GM10248 (cell line): Measurements from ENCODE around the gene RMI2.
A peak's percentile ranks its signal among the peaks of the same experiment; 100 is the strongest.

Experiments used
- CTCF ChIA-PET: fragments of 300-600 bp; sonication (Branson Sonifier 250); formaldehyde crosslinking; extraction: SDS; loops from one replicate; lab custom pipeline; 2021; ENCODE audit warnings: antibody characterized with exemption; lab: Yijun Ruan, JAX
- POLR2A ChIA-PET: fragments of 350-650 bp; sonication (Branson Sonifier 250); formaldehyde crosslinking; extraction: SDS; loops from one replicate; lab custom pipeline; 2020; ENCODE audit warnings: antibody characterized with exemption; lab: Yijun Ruan, JAX
- DNase-seq: peaks from one replicate; pipeline ENCODE4 v3.0.0; 2012; ENCODE audit errors: extremely low spot score
- TF ChIP-seq, protein P1 (sequence below): IDR thresholded peaks from 2 replicates; pipeline ENCODE4 v1.5.1; 2012; ENCODE audit warnings: mild to moderate bottlenecking, low read depth; ENCODE audit errors: extremely low read depth, missing control alignments, control extremely low read depth

RMI2 gene

DNA sequence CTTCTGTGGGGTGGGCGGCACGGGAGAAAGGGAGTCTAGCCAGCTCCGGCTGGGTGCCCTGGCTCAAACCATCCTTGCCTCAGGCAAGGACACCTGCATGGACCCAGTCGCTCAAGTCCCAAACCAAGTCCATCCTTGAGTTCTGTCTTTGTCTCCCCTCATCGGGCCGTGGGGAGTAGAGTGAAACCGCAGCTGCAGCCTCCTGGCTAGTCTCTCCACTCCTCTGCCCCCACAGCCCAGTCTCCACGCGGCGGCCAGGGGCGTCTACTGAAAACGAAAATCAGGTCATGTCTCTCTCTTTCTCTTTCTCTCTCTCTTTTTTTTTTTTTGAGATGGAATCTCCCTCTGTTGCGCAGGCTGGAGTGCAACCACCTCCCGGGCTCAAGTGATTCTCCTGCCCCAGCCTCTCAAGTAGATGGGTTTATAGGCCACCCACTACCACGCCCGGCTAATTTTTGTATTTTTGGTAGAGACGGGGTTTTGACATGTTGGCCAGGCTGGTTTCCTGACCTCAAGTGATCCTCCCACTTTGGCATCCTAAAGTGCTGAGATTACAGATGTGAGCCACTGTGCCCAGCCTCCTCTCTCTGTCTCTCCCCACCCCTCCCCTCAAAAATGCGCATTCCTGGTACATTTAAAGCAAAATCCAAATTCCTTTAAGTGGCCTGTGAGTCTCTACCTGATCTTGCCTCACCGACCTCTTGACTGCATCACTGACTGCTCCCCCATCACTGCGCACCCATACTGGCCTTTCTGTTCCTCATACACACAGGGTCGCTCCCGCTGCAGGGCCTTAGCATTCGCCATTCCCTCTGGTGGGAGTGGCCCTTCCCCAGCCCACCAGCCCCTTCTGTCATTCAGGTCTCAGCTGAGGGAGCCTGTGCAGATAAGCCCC, 17.7 kb upstream of the RMI2 start:
- DNase-seq, result peak; percentile 77
- POLR2A ChIA-PET, result interaction anchor here (1.2 to 2.0 kb wide), 2 partner anchors 72 kb away, joined by 8 to 9 read pairs; partner anchors contain the start of gene SOCS1
- TF ChIP-seq, protein P1, sequence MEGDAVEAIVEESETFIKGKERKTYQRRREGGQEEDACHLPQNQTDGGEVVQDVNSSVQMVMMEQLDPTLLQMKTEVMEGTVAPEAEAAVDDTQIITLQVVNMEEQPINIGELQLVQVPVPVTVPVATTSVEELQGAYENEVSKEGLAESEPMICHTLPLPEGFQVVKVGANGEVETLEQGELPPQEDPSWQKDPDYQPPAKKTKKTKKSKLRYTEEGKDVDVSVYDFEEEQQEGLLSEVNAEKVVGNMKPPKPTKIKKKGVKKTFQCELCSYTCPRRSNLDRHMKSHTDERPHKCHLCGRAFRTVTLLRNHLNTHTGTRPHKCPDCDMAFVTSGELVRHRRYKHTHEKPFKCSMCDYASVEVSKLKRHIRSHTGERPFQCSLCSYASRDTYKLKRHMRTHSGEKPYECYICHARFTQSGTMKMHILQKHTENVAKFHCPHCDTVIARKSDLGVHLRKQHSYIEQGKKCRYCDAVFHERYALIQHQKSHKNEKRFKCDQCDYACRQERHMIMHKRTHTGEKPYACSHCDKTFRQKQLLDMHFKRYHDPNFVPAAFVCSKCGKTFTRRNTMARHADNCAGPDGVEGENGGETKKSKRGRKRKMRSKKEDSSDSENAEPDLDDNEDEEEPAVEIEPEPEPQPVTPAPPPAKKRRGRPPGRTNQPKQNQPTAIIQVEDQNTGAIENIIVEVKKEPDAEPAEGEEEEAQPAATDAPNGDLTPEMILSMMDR, result no peak
- CTCF ChIA-PET, result interaction anchor here (0.6 to 2.2 kb wide), 6 partner anchors 19 to 69 kb away, joined by 3 to 5 read pairs (median 3); no protein-coding TSS in a partner anchor

DNA sequence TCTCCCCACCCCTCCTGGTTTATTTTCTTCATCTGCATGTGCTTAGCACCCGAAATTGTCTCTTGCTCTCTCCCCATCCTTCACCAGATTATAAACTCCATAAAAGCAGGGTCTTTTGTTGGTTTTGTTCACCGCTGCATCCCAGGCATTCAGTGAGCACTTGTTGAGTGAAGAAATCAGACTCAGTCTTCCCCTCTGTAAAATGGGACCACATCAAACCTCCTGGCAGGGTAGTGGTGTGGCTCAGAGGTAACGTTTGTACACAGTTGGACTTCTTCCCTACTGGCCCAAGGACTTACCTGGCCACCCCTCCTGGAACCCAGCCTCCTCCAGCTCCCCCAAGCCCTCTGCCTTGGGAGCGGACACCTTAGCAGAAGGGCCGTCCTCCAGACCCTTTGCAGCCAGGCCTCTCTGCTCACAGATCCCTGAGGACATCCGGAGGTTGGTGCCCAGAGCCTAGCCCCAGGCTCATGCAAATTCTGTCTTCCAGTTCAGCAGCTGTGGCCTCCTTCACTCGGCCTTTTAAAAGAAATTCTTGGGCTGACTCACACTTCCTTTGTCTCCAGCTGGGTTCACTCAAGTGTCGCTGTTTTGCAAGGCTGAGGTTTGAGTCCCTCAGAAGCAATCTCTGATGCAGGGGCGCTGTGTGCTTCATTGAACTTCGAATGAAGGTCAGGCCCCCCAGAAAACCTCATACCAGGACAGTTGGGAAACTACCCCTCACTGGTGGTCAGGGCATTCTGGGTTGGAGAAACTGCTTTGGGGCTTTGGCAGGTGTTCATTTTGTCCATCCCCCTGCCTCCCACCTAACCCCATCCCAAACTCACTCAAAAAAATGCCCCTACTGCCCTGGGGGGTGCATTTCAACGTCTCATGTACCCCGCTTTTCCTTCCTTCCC, 16.8 kb upstream of the RMI2 start:
- DNase-seq, result peak; percentile 86
- TF ChIP-seq, protein P1, result no peak
- POLR2A ChIA-PET, result interaction anchor here (1.2 kb wide), 1 partner anchor 73 kb away, joined by 8 read pairs; the partner anchor contains the start of gene SOCS1
- CTCF ChIA-PET, result interaction anchor here (0.6 to 2.2 kb wide), 4 partner anchors 18 to 70 kb away, joined by 3 to 4 read pairs (median 3); no protein-coding TSS in a partner anchor

DNA sequence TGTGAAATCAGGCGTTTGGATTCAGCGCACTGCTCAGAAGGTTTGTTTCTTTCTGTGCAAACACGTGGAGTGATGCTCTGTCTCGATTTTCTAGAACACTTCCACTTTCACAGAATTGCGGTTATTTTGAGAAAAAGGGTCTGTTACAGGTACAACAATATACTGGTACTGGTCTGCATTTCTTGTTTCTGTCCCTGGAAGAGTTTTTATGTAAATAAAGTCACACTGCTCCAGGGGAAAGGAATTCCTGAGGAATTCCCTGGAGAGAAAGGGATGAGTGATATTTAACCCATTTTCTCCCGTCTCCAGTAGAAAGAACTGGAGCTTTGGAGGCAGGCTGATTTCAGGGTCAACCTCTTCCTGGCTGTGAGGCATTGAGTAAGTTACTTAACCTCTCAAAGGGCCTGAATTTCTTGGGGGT, 16.2 kb upstream of the RMI2 start:
- TF ChIP-seq, protein P1, result no peak
- POLR2A ChIA-PET, result interaction anchor here (1.2 kb wide), 1 partner anchor 73 kb away, joined by 8 read pairs; the partner anchor contains the start of gene SOCS1
- CTCF ChIA-PET, result interaction anchor here (0.7 to 2.2 kb wide), 4 partner anchors 18 to 74 kb away, joined by 3 to 6 read pairs (median 4); no protein-coding TSS in a partner anchor
- peak; percentile 63 for DNase-seq

DNA sequence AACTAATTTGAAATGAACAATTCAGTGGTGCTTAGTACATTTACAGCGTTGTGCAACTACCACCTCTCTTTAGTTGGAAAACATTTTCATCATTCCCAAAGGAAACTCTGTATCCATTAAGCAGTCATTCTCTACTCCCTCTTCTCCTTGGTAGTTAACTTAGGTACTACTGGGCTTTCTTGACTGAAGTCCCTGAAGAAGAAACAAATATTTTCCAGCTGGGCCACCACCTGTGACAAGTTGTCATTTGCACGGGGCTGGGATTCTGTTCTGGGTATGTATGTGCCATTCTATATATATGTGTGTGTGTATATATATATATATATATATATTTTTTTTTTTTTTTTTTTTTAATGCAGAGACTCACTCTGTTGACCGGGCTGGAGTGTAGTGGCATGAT, 15.4 kb upstream of the RMI2 start:
- no peak for DNase-seq
- ChIA-PET POLR2A (no interaction called here), CTCF (interaction anchor here (0.7 to 2.2 kb wide), 3 partner anchors 17 to 75 kb away, joined by 3 to 6 read pairs (median 4); no protein-coding TSS in a partner anchor)
- TF ChIP-seq, protein P1, result no peak

DNA sequence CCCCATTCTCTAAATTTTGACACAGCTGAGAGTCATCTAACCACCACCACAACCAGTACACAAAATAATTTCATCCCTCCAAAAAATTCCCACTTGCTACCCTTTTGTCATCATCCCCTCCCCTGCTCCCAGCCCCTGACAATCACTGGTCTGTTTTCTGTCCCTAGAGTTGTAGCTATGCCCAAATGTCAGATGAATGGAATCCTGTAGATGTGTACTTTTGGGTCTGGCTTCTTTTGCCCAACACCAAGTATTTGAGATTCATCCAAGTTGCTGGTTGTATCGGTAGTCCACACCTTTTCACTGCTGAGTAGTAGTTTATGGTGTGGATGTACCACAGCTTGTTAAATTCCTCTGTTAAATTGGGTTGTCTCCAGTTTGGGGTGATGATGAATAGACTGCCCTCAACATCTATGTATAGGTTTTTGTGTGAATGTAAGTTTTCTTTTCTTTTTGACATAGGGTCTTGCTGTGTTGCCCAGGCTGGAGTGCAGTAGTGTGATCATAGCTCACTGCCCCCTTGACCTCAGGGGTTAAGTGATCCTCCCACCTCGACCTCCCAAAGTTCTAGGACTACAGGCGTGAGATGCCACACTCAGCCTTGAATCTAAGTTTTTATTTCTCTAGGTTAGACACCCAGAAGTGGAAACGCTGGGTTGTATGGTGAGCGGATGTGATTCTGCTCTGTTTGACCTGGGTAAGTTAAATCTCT, 14.6 kb upstream of the RMI2 start:
- ChIA-PET POLR2A (no interaction called here), CTCF (interaction anchor here (1.1 to 1.6 kb wide), 3 partner anchors 16 to 66 kb away, joined by 3 to 6 read pairs (median 3); no protein-coding TSS in a partner anchor)
- DNase-seq, result no peak
- TF ChIP-seq, protein P1, result no peak
